GM10248 (cell line): Measurements from ENCODE around the gene IFNW1.

Experiments used
- CTCF ChIA-PET: fragments of 300-600 bp; sonication (Branson Sonifier 250); formaldehyde crosslinking; extraction: SDS; loops from one replicate; lab custom pipeline; 2021; ENCODE audit warnings: antibody characterized with exemption; lab: Yijun Ruan, JAX
- POLR2A ChIA-PET: fragments of 350-650 bp; sonication (Branson Sonifier 250); formaldehyde crosslinking; extraction: SDS; loops from one replicate; lab custom pipeline; 2020; ENCODE audit warnings: antibody characterized with exemption; lab: Yijun Ruan, JAX
- DNase-seq: peaks from one replicate; pipeline ENCODE4 v3.0.0; 2012; ENCODE audit errors: extremely low spot score
- TF ChIP-seq, protein P1 (sequence below): IDR thresholded peaks from 2 replicates; pipeline ENCODE4 v1.5.1; 2012; ENCODE audit warnings: mild to moderate bottlenecking, low read depth; ENCODE audit errors: extremely low read depth, missing control alignments, control extremely low read depth

The IFNW1 gene

GRCh38 chr9:21095561-21095960 is 46.1 kb downstream of the IFNW1 start:
- TF ChIP-seq, protein P1, sequence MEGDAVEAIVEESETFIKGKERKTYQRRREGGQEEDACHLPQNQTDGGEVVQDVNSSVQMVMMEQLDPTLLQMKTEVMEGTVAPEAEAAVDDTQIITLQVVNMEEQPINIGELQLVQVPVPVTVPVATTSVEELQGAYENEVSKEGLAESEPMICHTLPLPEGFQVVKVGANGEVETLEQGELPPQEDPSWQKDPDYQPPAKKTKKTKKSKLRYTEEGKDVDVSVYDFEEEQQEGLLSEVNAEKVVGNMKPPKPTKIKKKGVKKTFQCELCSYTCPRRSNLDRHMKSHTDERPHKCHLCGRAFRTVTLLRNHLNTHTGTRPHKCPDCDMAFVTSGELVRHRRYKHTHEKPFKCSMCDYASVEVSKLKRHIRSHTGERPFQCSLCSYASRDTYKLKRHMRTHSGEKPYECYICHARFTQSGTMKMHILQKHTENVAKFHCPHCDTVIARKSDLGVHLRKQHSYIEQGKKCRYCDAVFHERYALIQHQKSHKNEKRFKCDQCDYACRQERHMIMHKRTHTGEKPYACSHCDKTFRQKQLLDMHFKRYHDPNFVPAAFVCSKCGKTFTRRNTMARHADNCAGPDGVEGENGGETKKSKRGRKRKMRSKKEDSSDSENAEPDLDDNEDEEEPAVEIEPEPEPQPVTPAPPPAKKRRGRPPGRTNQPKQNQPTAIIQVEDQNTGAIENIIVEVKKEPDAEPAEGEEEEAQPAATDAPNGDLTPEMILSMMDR = no peak
- ChIA-PET POLR2A (no interaction called here), CTCF (interaction anchor here (1.1 to 2.0 kb wide), 5 partner anchors 15 to 154 kb away, joined by 3 to 19 read pairs (median 3); no protein-coding TSS in a partner anchor)
- no peak for DNase-seq
